Measurements from ENCODE around the gene GLB1L. TPM values are rescaled to one million over a fixed set of nuclear protein-coding genes. Genes with fewer than 3 reads are reported as not detected.

GLB1L gene
- total and polyA plus RNA-seq, 2 of the 8 experiments (the other 6 are each of a cell fraction or from before 2014, with no cell fraction given), result 3.7 to 4.0 TPM

- H3K27ac ChIP-seq (ENCODE audit: low read depth, low read length), result no peak overlapping the region
- 0 out of 2 replicates have a peak overlapping the region, but pooled peaks have one; percentile 23 for H2BK15ac ChIP-seq (ENCODE audit: low read length)
- H3K4me1 ChIP-seq (replicated peaks in 1 of 4; ENCODE audit: control insufficient read depth in 3 of 4, insufficient read depth in 4 of 4, low read length in 3 of 4), result peaks cover 5 to 14% (median 9%) of the 10 kb centered on the region in 4 experiments
- WGBS, 2 experiments (ENCODE audit: extremely low coverage in 1 of 2, insufficient coverage in 1 of 2, insufficient read length in 1 of 2, insufficient replicate concordance in 2 of 2, low coverage in 1 of 2, low lambda C conversion rate in 2 of 2, missing lambda C conversion rate in 1 of 2), result 86% methylated on average over 6 of the region's 6 CpGs; no CpG with 5 or more reads in 1 of the 2 experiments
- no peak overlapping the region for H3K9ac ChIP-seq (replicated peaks in 1 of 4; ENCODE audit: extremely low read depth in 1 of 4, low read depth in 3 of 4, low read length in 3 of 4)
- no peak overlapping the region for H4K8ac ChIP-seq (ENCODE audit: extremely low read depth, insufficient read depth, low read length)
- H4K5ac ChIP-seq (ENCODE audit: insufficient read length, low read depth, low read length), result no peak overlapping the region
- H3K79me2 ChIP-seq (ENCODE audit: control insufficient read depth in 1 of 2, insufficient read depth in 2 of 2, low read length in 2 of 2), result no peaks in the 10 kb centered on the region
- H2BK12ac ChIP-seq (ENCODE audit: low read depth, low read length), result no peak overlapping the region
- DNase-seq (ENCODE audit: low read depth in 1 of 2, low spot score in 2 of 2) (no peak), FAIRE-seq (no peak)
- ChIA-PET CTCF (ENCODE audit: partially characterized antibody) (interaction anchor here (0.7 to 6.6 kb wide), 8 partner anchors 10 to 97 kb away, joined by 3 to 118 read pairs (median 4); partner anchors contain the start of gene DNAJB2), POLR2A (ENCODE audit: partially characterized antibody) (interaction anchor here (1.8 to 14.9 kb wide), 9 partner anchors 10 to 46 kb away, joined by 6 to 190 read pairs (median 15); partner anchors contain the start of genes ABCB6, ANKZF1, ATG9A and DNAJB2)
- no peak overlapping the region for H3K14ac ChIP-seq (ENCODE audit: insufficient read length)
- no peak overlapping the region for H2AK5ac ChIP-seq (ENCODE audit: low read depth, low read length)
- no peak overlapping the region for H3K23ac ChIP-seq (ENCODE audit: insufficient read length)
- no peaks in the 10 kb centered on the region for H3K9me3 ChIP-seq (ENCODE audit: insufficient read depth in 2 of 2, low read depth in 1 of 2, low read length in 1 of 2)
- peaks cover 17% of the 10 kb centered on the region for H3K23me2 ChIP-seq (ENCODE audit: low read depth, low read length)
- H3K4me2 ChIP-seq (ENCODE audit: insufficient read depth in 1 of 2, low read depth in 2 of 2, low read length in 2 of 2), result peak overlapping the region; percentile 31 to 92; a peak in 2 of 4 replicates
- H3K4me3 ChIP-seq (ENCODE audit: extremely low read depth in 1 of 4, insufficient read depth in 2 of 4, low read depth in 3 of 4, low read length in 4 of 4), result no peak overlapping the region
- no peak overlapping the region for H3K4ac ChIP-seq (replicated peaks; ENCODE audit: insufficient read length, low read depth, low read length)
- no peak overlapping the region for H2AFZ ChIP-seq (ENCODE audit: low read length)
- H3K79me1 ChIP-seq (ENCODE audit: low read depth, low read length), result peaks cover 2% of the 10 kb centered on the region; the same call in 1 of the 2 replicates
- H2BK5ac ChIP-seq (ENCODE audit: low read depth, low read length), result no peak overlapping the region
- no peak overlapping the region for H2BK120ac ChIP-seq (replicated peaks; ENCODE audit: low read depth, low read length)
- no peak overlapping the region for H2BK20ac ChIP-seq (ENCODE audit: low read length)
- peaks cover 16 to 43% (median 35%) of the 10 kb centered on the region in 4 experiments for H3K27me3 ChIP-seq (replicated peaks in 1 of 4; ENCODE audit: control insufficient read depth in 3 of 4, extremely low read depth in 1 of 4, insufficient read depth in 3 of 4, low read length in 3 of 4)
- peaks cover 0 to 2% of the 10 kb centered on the region in 2 experiments for H4K20me1 ChIP-seq (replicated peaks in 1 of 2; ENCODE audit: control insufficient read depth in 1 of 2, insufficient read depth in 2 of 2, low read length in 2 of 2)
- peaks cover 0 to 9% (median 5%) of the 10 kb centered on the region in 4 experiments; a peak in 5 of 8 replicates for H3K36me3 ChIP-seq (ENCODE audit: control insufficient read depth in 2 of 4, insufficient read depth in 4 of 4, low read length in 3 of 4)
- H3K56ac ChIP-seq (replicated peaks; ENCODE audit: insufficient read length, low read depth, low read length), result no peak overlapping the region
- no peak overlapping the region for H3K18ac ChIP-seq (ENCODE audit: extremely low read depth, low read length)
- H4K91ac ChIP-seq (replicated peaks; ENCODE audit: insufficient read length, low read length), result no peak overlapping the region
- TF ChIP-seq MAFK (IDR thresholded peaks at IDR 0.05; ENCODE audit: low read depth, low read length) (no peak), ATF2 (IDR thresholded peaks at IDR 0.05; ENCODE audit: low read length) (no peak), YY1 (IDR thresholded peaks at IDR 0.05; ENCODE audit: low read depth, low read length) (no peak), SIRT6 (IDR thresholded peaks at IDR 0.05; ENCODE audit: low read length) (no peak), SP2 (IDR thresholded peaks at IDR 0.05; ENCODE audit: low read length) (no peak), NANOG (IDR thresholded peaks at IDR 0.05; ENCODE audit: insufficient read depth, low read depth, low read length, poor library complexity, severe bottlenecking) (no peak), POLR2A (IDR thresholded peaks at IDR 0.05; ENCODE audit: control extremely low read depth in 1 of 2, low read depth in 2 of 2, low read length in 2 of 2) (no peak), CBX5 (IDR thresholded peaks at IDR 0.05; ENCODE audit: low read depth, low read length) (no peak), USF2 (IDR thresholded peaks at IDR 0.05; ENCODE audit: low read length) (no peak), CTBP2 (IDR thresholded peaks at IDR 0.05; ENCODE audit: borderline replicate concordance, insufficient read depth, insufficient read length, low read length) (no peak), FOSL1 (IDR thresholded peaks at IDR 0.05; ENCODE audit: insufficient read depth, low read depth, low read length) (no peak)
Measured at GRCh38 chr2:219251656-219252055, 6.4 kb upstream of the GLB1L start.
